GM12875 (cell line): ENCODE results near the gene CHAMP1.
A peak's percentile ranks its signal among the peaks of the same experiment; 100 is the strongest.

Experiments used
- H3K4me3 ChIP-seq: one replicate; pipeline ENCODE4 v1.5.1; 2011; ENCODE audit warnings: low read depth, low read length, control low read depth
- TF ChIP-seq, protein P1 (sequence below): IDR thresholded peaks from 2 replicates; pipeline ENCODE4 v1.5.1; 2011; ENCODE audit warnings: low read depth, mild to moderate bottlenecking, control low read depth, inconsistent platforms, low read length, moderate library complexity, borderline replicate concordance; ENCODE audit not compliant: insufficient read depth

Gene CHAMP1, protein sequence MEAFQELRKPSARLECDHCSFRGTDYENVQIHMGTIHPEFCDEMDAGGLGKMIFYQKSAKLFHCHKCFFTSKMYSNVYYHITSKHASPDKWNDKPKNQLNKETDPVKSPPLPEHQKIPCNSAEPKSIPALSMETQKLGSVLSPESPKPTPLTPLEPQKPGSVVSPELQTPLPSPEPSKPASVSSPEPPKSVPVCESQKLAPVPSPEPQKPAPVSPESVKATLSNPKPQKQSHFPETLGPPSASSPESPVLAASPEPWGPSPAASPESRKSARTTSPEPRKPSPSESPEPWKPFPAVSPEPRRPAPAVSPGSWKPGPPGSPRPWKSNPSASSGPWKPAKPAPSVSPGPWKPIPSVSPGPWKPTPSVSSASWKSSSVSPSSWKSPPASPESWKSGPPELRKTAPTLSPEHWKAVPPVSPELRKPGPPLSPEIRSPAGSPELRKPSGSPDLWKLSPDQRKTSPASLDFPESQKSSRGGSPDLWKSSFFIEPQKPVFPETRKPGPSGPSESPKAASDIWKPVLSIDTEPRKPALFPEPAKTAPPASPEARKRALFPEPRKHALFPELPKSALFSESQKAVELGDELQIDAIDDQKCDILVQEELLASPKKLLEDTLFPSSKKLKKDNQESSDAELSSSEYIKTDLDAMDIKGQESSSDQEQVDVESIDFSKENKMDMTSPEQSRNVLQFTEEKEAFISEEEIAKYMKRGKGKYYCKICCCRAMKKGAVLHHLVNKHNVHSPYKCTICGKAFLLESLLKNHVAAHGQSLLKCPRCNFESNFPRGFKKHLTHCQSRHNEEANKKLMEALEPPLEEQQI

DNA sequence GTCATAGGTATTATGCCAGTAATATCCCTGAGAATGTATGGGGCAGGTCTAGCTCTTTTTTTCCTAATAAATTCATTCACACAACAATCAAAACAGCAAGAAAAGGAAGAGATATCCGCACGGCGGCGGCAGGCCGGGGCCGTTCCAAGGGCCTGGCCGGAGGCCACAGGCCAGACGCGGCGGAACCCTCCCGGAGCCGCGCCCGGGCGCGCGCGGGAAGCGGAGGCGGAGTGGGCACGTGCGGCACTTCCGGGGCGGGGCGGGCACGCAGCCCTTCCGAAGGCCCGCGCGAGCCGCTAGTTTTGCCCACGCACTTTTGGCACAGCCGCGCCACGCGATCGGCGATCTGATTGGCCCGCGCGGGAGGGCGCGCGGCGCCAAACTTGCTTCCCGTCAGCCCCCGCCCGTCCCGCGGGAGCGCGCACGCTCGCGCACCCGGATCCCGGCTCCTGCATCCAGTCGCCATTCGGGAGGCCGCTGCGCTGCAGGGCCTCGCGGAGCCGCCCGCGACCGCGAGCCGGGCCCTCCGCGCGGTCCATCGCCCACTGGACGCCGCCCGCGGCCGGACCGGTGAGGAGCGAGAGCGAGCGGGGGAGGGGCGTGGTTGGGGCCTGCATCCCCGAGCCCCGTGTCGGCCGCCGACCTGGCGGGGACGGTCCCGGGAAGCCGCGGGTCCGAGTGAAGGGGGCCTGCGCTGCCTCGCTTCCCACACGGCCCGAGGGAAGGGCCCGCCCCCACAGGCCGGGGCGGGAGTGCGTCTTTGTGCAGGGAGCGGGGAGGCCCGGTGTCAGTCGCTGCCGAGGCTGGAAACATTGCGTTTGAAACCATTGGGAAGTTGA, at the start of gene CHAMP1:
Gene CHAMP1 (plus strand): TSS at position 430 of the 839 bp plus-strand sequence. CDS start 9,340 bp downstream, outside the sequence.
- TF ChIP-seq, protein P1, sequence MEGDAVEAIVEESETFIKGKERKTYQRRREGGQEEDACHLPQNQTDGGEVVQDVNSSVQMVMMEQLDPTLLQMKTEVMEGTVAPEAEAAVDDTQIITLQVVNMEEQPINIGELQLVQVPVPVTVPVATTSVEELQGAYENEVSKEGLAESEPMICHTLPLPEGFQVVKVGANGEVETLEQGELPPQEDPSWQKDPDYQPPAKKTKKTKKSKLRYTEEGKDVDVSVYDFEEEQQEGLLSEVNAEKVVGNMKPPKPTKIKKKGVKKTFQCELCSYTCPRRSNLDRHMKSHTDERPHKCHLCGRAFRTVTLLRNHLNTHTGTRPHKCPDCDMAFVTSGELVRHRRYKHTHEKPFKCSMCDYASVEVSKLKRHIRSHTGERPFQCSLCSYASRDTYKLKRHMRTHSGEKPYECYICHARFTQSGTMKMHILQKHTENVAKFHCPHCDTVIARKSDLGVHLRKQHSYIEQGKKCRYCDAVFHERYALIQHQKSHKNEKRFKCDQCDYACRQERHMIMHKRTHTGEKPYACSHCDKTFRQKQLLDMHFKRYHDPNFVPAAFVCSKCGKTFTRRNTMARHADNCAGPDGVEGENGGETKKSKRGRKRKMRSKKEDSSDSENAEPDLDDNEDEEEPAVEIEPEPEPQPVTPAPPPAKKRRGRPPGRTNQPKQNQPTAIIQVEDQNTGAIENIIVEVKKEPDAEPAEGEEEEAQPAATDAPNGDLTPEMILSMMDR, result no peak

GRCh38 chr13:114264886-114265611, 49.3 kb upstream of the CHAMP1 start:
- TF ChIP-seq, protein P1, result no peak
- no peak overlapping the region for H3K4me3 ChIP-seq

More for the DNA sequence above, at the start of gene CHAMP1:
- peak within 1 kb of the TSS; percentile 80 for H3K4me3 ChIP-seq

DNA sequence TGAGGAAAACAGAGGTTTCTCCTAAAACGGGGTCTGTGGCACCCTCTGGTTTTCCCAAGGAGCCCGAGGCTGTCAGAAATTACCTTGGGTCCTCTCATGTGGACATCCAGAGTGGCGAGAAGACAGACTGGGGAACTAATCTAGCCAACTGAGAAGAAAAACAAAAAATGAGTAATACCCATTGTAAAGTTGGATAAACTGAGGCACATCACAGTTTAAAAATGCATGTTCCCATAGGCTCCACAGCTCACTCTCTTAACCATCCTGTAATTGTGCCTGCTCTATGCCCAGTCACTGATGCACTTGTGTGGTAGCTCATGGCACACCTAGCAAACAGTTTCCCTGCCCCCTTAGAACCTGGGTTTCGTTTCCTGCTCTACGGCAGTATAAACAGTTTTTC, 48.1 kb upstream of the CHAMP1 start:
- H3K4me3 ChIP-seq, result no peak overlapping the region
- TF ChIP-seq, protein P1, result no peak

- H3K4me3 ChIP-seq, result no peak overlapping the region
- TF ChIP-seq, protein P1, result no peak
Observed at GRCh38 chr13:114268344-114269280, 45.7 kb upstream of the CHAMP1 start.

DNA sequence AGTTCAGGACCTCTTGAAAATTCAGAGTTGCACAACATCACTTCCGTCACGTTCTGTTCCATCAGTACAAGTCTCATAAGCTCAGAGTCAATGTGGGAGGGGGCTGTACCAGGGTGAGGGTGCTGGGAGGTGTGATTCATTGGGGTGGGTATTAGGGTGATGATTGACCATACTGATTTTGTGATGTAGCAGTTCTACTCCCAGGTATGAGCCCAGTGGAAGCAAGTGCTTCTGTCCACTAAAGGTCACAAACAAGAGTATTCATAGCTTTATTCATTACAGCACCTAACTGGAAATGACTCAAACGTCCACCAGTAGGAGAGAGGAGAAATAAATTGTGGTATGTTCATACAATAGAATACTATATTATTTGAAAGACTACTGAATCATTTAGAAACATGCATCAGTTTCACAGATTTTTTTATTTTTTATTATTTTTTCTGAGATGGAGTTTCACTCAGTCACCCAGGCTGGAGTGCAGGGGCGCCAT, 45.0 kb upstream of the CHAMP1 start:
- TF ChIP-seq, protein P1, result no peak
- no peak overlapping the region for H3K4me3 ChIP-seq
